M059J (cell line): ENCODE measurements around the gene C4orf54. TPM values are rescaled to one million over a fixed set of nuclear protein-coding genes. Genes with fewer than 3 reads are reported as not detected.

ENCODE experiments used
- DNase-seq: peaks from one replicate; pipeline ENCODE4 v3.0.0-alpha.2; 2012; ENCODE audit warnings: low read depth
- total RNA-seq: library from RNA; depleted of rRNA; stranded (reverse); fragments of >200 nt; shearing (Covaris generic); gene quantifications from 2 replicates; pipeline ENCODE4 v1.2.3, GENCODE V29; 2014; rRNA removed

Gene C4orf54
- total RNA-seq, result 0.02 and 0.37 TPM in 2 replicates

DNA sequence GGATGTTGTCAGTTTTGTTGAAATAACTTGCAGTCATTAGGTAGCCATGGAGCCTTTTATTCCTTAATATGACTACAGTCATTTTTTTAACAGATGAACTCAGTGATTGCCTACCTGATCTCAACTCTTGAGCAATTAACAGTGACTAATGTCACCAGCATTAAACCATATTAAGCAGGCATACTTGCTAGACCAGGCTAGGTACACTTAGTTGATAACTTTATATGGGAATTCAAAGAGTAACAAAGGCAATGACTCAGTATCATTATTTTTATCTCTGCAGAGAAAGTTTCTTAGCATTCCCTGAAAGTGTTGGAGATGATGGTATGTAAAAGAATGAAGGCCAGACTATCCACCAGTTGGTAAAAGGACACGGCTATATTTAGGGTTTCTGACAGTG is at the start of gene C4orf54:
TSS of gene C4orf54 (minus strand) at position 31 of the 400 bp plus-strand sequence. CDS start 3,180 bp downstream, outside the sequence.
- peak; percentile 78 for DNase-seq

DNA sequence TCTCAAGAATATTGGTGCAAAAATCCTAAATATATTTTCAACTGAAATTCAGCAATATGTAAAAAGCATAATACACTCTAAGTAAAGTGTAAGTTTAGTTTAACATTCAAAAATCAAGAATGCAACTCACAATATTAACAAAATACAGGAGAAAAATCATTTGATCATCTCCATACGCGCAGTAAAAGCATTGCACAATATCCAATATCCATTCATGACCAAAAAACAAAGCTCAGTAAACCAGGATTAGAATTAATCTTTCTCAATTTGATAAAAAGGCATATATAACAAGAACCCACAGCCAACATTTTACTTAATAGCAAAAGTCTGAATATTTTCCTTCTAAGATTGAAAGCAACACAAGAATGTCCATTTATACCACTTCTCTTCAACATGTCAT is 48.3 kb upstream of the C4orf54 start:
- no peak for DNase-seq

DNA sequence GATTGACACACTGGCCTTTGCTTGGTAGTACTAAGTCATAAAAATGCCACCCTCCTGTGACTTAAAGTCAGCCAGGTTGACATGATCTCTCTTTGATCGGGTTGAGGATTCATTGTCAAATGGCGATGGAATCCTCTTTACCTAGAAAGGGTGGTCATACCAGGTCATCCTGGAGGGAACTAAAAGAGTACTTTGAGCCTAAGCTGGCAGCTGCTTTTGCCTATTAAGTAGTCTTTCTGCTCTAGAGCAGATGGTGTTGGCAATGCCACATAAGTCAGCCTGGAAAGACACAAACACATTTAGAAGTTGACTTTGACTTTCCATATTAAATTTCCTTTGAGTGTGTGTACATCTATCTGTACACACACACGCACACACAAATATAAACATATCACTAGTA is 39.2 kb upstream of the C4orf54 start:
- DNase-seq, result no peak

DNA sequence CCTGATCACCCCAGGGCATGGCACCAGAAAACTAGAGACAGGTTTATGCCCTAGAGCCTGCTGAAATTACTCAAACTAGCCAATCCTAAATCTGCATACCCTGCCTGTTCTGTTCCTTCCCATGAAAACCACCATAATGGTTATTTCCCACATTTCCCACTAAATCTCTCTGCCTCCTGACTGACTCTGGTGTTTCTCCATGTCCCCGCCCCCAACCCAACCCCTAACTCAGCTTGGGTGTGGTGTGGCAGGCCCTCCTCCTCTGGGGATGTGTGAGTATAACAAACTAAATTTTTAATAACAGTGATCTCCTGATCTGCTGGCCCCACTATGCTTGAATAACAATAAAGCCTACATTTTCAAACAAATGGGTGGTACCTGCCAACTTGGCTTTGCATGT is 35.5 kb upstream of the C4orf54 start:
- DNase-seq, result no peak

DNA sequence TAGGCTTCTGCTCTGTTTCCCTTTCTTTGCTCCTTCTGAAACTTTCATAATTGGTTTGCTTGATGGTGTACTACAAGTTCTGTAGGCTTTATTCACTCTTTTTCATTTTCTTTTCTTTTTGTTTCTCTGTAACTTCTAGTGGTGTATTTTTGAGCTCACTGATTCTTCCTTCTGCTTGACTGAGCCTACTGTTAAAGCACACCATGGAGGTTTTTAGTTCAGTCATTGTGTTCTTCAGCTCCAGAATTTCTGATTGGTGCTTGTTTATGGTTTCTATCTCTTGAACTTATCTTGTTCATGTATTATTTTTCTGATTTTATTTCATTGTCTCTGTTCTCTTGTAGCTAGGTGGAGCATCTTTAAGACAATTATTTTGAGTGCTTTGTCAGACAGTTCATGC is 33.4 kb upstream of the C4orf54 start:
- DNase-seq, result no peak

DNA sequence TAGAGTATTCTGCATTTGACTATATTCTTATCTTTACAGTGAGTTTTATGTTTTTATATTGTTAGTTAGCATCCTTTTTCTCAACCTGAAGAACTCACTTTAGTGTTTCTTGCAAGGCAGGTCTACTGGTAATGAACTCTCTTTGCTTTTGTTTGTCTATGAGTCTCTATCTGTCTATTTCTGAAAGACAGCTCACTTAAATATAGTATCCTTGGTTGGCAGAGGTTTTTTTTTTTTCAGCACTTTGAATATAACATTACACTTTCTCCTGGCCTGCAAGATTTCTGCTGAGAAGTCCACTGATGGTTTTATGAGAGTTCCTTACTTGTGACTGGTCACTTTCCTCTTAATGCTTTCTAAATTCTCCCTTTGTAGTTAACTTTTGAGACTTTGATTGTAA is 32.8 kb upstream of the C4orf54 start:
- DNase-seq, result no peak

DNA sequence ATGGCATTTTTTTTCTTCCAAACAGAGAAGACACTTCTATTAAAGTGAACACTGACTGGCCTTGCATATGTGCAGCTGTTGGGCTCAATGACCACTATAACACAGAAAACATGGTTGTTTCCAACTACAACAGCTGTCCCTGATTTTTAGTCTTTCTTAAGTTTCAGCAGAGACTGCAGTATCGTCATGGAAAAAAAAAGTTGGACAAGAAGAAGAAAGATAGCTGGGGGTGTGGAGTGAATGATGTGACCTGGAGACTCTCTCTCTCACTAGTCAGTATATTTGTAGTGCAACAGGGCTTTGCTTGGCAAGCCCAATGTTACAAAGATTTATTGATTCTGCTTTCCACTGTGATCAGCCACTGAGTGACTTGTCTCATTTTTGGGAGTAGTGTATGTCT is 29.5 kb upstream of the C4orf54 start:
- no peak for DNase-seq

DNA sequence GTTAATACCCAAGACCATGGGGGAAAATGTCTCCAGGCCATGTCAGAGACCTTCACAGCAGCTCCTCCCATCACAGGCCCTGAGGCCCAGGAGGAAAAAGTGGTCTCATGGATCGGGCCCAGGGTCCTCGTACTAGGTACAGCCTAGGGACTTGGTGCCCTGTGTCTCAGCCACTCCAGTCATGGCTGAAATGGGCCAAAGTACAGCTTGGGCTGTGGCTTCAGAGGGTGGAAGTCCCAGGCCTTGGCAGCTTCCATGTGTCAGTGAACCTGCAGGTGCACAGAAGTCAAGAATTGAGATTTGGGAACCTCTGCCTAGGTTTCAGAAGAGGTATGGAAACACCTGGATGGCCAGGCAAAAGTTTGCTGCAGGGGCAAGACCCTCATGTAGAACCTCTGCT is 27.6 kb upstream of the C4orf54 start:
- no peak for DNase-seq

DNA sequence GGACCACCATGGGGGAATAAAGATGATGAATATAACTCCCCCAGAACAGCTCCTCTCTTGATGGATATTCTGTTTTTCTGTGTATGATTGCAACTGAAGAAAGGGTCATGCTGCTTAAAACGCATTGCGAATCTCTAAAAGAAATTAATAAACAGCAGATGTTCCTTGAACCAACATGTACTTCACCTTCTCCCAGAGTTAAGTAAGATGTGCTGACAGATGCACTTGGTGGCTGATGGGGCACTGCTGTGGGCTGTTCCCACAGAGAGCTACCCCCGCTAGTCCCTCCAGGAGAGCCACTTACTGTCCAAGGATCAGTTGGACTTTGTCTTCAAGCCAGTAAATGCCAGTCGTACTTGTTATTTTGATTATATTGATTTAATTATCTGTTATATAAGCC is 26.3 kb upstream of the C4orf54 start:
- DNase-seq, result no peak

DNA sequence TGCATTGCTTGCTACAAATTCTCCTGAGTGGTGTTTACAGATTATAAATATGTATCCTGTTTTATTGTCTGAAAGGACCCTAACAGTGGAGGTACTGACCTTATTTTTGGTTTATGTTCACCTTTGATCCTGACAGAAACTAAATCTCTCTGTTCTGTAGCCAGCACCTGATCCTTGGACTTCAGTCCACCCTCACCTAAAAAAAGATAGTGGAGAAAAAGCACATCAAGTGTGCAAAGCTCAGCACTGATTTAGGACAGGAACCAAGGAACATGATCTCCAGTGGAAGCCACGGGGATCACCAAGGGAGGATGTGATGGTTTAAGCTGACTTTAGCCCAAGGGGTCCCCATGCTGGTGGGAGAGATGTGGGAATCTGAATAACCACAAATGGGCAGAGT is 22.3 kb upstream of the C4orf54 start:
- DNase-seq, result no peak

DNA sequence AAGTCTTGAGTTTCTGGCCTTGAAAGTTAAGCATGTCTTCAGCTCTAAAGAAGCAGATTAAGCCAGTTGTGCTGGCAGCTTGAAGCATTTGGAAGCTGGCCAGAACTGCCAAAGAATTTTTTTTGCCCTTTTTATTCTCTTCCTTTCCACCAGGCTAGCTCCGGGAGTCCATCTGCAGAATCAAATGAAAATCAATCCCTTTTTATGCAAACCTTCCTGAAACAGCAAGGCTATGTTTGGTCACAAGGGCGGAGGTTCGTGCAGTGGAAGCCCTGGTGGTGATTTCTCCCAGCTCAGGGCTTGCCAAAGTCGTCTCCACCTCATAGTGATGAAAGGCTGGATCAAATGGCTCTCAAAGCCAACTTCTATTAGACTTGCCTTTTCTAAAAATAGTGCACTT is 21.6 kb upstream of the C4orf54 start:
- no peak for DNase-seq

DNA sequence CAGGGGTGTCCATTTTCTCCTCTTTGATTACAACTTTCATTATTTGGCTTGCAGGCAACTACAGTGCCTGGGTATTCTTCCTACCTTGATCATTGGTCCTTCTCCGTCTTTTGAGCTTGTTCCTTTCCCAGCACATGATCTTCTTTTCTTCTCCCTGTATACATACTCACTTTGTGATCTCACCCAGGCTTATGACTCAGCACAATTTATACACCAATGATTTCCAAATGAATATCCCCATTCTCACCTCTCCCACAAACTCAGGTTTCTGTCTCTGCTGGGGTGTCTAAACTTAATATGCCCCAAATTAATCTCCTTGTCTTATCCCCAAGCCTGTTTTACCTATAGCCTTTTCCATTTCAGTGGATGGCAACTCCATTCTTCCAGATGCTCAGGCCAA is 19.5 kb upstream of the C4orf54 start:
- DNase-seq, result no peak

DNA sequence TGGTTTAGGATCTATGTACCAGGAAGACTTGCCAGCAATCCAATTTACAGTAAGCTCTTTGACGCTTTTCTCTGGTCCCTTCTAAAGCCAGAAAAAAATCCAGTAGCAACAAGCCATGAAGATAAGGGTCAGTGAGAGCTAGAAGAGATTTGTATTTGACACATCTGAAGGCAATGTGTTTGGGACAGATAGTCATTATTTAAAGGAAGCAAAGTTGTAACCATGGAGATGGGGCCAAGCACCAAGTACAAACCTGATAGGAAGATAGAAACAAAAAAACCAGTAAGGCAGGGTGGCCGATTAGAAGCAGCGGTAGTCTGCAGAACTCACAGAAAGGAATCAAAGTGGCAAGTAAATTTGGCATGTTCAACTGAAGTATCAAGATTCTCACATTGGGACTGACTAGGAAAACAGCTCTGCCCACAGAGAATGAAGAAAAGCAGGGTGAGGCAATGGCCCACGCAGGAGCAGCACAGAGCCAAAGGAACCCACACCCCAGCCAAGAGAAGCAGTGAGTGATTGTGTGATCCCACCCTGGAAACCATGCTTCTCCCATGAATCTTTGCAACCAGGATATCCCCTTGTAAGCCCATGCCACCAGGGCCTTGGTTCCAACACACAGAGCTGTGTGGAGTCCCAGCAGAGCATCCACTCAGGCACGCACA is 12.9 kb upstream of the C4orf54 start:
- DNase-seq, result no peak

DNA sequence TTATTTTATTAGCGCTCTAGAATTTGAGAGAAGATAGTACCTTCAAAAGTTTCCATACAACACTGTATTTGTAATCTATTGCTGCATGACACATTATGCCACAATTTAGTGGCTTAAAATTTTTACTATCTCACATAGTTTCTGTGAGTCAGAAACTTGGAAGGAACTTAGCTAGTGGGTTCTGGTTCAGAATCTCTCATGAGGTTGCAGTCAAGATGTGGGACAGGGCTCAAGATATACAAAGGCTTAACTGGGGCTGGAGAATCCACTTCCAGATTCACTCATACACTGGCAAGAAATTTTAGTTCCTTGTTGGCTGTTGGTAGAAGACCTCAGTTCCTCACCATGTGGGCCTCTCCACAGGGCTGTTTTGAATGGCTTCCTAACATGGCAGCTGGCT is 11.5 kb upstream of the C4orf54 start:
- DNase-seq, result peak; percentile 62

DNA sequence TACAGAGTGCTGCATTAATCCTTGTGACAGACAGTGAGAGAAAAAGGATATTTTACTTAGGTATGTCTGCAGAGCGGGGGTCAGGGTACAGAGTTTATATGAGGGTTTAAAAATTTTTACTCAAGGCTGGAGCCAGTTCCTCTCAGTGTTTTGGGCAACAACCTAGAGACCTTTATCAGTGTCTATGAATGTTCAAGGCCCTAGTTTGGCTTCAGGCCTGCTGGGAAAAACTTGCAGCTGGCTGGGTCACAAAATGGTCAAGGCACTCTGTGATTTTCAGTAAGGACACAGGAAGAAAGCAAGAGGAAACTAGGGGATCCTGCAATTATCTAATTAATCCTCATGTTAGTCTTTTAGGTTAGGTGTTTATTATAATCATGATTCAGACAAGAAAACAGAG is 10.8 kb upstream of the C4orf54 start:
- no peak for DNase-seq

DNA sequence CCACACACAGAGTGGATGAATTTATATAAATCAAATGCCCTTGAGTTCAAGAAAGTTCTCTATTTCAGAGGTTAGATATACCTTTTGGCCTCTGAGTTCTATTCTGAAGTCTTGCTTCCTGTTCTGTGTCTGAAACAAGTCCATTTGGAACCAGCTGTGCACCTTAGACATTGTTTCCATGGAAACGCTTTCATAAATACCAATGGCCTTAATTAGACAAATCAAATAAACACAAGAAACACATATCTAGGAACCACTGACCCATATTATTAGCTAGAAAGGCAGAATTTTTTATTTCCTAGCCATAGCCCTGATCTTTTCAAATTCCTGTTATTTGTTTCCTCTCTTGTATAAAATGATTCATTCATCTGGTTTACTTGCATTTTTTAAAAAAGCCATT is 8.4 kb upstream of the C4orf54 start:
- peak; percentile 59 for DNase-seq

DNA sequence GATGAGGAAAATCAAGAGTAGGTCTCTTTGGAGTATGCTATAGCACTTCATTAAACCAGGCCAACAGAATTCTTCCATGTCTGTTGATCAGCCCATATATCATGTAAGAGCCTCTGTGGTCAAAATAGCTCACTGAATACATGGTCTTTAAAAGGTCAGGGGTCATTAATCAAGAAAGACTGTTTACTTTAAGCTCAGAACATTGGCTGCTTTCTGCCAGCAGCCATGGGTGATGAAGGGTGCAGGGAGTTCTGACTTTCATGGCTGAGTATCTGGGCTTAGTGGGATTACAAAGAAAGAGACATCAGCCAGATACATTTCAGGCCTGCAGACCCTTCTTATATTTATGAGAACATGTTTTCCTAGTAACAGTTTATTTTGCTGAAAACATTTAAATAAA is 7.1 kb upstream of the C4orf54 start:
- no peak for DNase-seq

DNA sequence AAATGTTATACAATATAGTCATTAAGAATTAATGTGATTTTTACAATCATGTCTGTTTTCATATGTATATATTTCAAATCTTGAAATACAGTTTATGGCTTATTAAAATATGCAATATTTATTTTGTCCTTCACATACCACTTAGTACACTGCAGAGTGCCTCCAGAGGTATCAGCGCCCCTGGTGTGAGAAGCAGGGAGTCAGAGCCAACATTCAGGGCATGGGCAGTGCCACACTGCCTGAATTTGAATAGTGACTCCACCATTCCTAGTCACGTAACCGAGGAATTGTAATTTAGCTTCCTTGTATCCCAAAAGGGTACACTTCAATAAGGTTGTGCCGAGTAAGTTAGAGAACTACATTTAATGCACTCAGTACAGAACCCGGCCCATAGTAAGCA is 4.3 kb upstream of the C4orf54 start:
- no peak for DNase-seq

DNA sequence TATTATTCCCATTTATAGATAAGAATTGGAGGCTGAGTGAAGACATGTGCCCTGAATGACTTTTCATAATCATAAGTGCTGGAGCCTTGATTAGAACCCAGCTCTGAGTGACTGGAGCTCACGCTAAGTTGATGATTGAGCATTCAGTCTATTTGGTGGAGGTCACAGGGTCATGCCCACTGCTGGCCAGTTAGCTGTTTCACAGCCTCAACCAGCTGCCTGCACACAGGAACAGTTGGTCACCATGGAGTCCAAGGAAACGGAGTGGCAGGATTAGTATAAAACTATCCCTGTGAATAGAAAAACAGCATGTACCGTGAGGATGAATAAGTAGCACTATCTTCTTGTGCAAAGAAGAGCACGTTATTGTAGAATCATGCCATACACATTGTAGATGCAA is 1.0 kb upstream of the C4orf54 start:
- no peak for DNase-seq

DNA sequence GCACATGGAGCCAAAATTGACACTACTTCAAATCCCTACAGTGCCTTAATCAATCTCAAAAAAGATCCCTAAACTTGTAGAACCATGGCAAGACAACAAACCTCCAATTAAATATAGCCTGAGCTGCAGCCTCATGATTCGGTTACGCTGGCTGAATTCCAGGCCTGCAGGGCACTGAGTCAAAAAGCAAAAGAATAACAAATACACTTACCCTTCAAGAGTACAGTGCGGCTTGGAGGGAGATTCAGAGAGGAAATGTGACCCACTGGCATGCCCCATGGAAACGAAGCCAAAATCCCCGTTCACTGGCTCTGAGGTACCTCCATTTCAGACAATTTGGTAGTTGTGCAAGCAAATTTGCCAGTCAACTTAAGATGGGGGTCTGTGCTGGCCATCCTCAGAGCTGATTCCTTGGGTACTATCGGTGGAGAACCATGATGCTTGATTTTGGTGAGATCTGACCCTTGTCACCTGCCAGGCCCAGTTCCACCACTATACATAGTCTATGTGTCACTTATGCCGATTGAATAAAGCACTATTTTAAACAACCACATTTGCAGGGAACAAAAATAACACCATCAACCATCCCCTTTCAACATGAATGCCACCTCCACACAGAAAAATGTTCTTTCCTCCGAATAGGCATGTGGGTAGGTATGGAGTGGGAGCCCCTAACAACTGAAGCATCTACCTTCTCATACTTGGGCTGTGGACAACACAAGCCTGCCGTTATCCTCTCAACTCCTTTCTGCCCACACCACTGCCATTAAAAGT is 2.1 kb downstream of the C4orf54 start:
- peak; percentile 92 for DNase-seq

DNA sequence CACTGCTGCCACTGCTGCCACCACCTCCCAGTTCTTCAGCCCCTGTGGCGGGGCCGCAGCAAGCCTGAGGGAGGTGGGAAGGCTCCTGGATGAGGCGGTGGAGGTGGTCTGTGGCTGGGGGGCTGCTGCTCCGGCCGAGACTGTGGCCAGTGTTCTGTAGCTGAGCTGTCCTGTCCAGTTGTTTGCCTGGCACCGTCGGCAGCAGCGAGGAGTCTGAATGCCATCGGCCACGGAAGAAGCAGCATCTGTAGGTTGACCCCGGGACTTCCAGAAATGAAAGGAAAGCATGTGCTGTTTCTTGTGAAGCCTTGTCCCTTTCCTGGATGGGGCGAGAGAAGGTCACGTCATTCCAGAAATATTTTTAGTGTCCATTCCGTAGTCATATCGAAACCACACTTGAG is 3.3 kb downstream of the C4orf54 start:
- peak; percentile 66 for DNase-seq

DNA sequence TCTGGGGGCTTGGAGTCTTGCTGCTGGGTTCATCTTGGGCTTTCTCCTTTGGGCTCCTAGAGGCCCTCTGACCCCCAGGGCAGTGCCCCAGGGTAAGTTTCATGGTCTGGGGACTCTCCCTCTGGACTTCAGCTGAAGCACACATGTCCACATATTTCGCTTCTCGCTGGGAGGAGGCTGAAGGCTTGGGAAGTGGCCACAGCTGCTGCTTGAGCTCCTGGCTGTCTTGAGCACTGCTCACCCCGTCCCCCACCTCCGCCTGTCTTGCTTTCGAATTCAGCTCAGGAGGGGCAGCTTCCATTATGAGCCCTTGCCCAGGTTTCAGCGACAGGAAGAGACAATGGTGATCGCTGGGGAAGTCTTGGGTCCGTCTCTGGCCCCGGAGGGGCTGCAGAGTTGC is 3.7 kb downstream of the C4orf54 start:
- DNase-seq, result no peak

DNA sequence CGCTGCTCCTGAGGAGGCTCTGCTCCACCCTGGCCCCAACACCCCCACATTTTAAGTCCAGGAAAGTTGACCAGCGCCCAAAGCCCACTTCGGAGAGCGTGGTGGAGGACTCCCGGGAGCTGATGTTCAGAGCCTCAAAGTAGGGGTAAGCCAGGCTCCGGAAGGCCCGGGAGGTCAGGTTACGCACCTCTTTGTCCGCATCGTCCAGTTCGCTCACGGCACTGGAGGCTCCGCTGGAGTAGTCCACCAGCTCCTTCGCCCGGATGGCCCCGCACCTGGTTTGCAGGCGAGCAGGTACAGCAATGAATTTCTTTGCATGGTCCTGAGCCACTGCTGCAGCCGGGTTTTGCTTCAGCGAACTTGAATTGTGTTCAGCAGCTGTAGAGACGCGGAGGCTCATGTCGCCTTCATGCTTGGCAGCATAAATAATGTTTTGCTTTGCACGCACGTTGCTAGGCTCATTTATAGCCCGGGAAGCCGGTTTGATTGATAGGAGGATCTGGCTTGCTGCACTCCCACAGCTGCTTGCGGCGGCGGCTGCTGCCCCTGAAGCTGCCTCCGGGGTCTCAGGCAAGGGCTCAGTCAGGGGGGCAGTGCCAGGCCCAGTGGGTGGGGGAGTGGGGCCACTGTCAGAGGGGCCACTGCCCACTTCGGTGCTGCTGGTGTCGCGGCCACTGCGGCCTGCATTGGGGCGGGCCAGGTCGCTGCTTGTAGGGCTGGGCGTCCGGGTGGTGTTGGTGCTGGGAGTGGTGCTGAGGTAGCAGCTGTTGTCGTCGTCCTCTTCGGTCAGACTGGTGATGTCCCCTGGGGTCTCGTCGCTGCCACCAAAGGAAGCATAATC is 4.8 kb downstream of the C4orf54 start:
- DNase-seq, result no peak
